Brain microvascular endothelial cell (primary cell): Measurements from ENCODE around the gene TMPRSS12.
"Not testable (repeated sequence)": the region's sequence is repeated elsewhere in the genome, so short reads cannot be mapped to it uniquely, and the experiment has no call there.

Source experiments
- DNase-seq: peaks from one replicate; pipeline ENCODE4 v3.0.0-alpha.2; 2020
- H3K27ac ChIP-seq: fragments of 250-450 bp; sonication (Bioruptor Pico); 2 replicates; pipeline ENCODE4 v1.5.1; 2020; ENCODE audit warnings: mild to moderate bottlenecking, moderate library complexity
- H3K27me3 ChIP-seq: fragments of 250-450 bp; sonication (Bioruptor Pico); replicated peaks from 2 replicates; pipeline ENCODE4 v1.5.1; 2020; ENCODE audit warnings: mild to moderate bottlenecking
- H3K36me3 ChIP-seq: fragments of 250-450 bp; sonication (Bioruptor Pico); replicated peaks from 2 replicates; pipeline ENCODE4 v1.5.1; 2020; ENCODE audit warnings: mild to moderate bottlenecking
- H3K4me3 ChIP-seq: 2 replicates; pipeline ENCODE4 v1.5.1; 2011; ENCODE audit warnings: low read depth, mild to moderate bottlenecking, control low read depth, low read length, moderate library complexity
- in situ Hi-C: cut with HindIII; loops from 2 replicates; pipeline ENCODE4 v1.10.0; 2017; ENCODE audit warnings: low sequenced_read_pairs, low pct_ligation_motif_present
- TF ChIP-seq, protein P1 (sequence below): IDR thresholded peaks from 2 replicates; pipeline ENCODE4 v1.5.1; 2011; ENCODE audit warnings: low read depth, mild to moderate bottlenecking, moderate library complexity, low read length, control low read depth, inconsistent platforms; ENCODE audit errors: missing control alignments

The TMPRSS12 gene

DNA sequence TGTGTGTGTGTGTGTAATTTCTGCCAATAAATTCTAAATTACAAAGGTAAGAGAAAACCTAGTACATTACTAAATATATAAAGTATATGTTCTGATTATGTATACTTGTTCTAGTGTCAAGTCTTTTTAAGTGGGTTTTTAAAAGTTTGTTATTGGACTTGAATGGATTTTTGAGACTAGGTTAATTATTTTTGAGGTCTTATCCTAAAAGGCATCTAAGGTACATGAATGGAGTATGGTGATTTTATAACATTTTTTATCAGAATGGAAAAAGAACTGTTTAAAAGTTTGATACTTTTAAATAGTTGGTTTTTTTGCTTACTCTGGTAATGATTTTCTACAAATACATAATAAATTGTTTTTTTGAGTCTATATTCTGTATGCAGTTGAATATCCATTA is 22.5 kb upstream of the TMPRSS12 start:
- Histone ChIP-seq H3K4me3 (no peak overlapping the region), H3K36me3 (peaks cover 4% of the 10 kb centered on the region), H3K27ac (no peak overlapping the region), H3K27me3 (no peaks in the 10 kb centered on the region)
- TF ChIP-seq, protein P1, sequence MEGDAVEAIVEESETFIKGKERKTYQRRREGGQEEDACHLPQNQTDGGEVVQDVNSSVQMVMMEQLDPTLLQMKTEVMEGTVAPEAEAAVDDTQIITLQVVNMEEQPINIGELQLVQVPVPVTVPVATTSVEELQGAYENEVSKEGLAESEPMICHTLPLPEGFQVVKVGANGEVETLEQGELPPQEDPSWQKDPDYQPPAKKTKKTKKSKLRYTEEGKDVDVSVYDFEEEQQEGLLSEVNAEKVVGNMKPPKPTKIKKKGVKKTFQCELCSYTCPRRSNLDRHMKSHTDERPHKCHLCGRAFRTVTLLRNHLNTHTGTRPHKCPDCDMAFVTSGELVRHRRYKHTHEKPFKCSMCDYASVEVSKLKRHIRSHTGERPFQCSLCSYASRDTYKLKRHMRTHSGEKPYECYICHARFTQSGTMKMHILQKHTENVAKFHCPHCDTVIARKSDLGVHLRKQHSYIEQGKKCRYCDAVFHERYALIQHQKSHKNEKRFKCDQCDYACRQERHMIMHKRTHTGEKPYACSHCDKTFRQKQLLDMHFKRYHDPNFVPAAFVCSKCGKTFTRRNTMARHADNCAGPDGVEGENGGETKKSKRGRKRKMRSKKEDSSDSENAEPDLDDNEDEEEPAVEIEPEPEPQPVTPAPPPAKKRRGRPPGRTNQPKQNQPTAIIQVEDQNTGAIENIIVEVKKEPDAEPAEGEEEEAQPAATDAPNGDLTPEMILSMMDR, result no peak
- in situ Hi-C loops, result no loop called here
- DNase-seq, result no peak

DNA sequence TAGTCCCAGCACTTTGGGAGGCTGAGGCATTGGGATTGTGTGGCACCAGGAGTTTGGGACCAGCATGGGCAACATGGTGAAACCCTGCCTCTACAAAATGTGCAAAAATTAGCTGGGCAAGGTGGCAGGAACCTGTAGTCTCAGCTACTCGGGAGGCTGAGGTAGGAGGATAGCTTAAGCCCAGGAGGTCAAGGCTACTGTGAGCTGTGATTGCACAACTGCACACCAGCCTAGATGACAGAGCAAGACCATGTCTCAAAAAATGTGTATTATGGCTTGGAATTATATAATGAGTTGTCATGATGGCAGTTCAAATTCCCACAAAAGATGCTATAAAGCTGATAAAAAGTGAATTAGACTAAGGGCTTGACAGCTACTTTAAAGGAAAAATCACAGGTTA is 20.6 kb upstream of the TMPRSS12 start:
- peaks cover 2% of the 10 kb centered on the region for H3K36me3 ChIP-seq
- H3K4me3 ChIP-seq, result no peak overlapping the region
- DNase-seq, result no peak
- in situ Hi-C loops, result no loop called here
- H3K27me3 ChIP-seq, result no peaks in the 10 kb centered on the region
- no peak overlapping the region for H3K27ac ChIP-seq
- TF ChIP-seq, protein P1, result no peak

- in situ Hi-C loops, H3K27ac ChIP-seq, H3K27me3 ChIP-seq, DNase-seq, H3K36me3 ChIP-seq, H3K4me3 ChIP-seq: not testable (repeated sequence)
Measured at GRCh38 chr12:50823724-50824123, 19.0 kb upstream of the TMPRSS12 start.

- DNase-seq, result no peak
- H3K4me3 ChIP-seq, result no peak overlapping the region
- H3K27me3 ChIP-seq, result no peaks in the 10 kb centered on the region
- in situ Hi-C loops, result no loop called here
- TF ChIP-seq, protein P1, result no peak
- H3K27ac ChIP-seq, result no peak overlapping the region
- H3K36me3 ChIP-seq, result no peaks in the 10 kb centered on the region
Measured at GRCh38 chr12:50824914-50825313, 17.8 kb upstream of the TMPRSS12 start.

DNA sequence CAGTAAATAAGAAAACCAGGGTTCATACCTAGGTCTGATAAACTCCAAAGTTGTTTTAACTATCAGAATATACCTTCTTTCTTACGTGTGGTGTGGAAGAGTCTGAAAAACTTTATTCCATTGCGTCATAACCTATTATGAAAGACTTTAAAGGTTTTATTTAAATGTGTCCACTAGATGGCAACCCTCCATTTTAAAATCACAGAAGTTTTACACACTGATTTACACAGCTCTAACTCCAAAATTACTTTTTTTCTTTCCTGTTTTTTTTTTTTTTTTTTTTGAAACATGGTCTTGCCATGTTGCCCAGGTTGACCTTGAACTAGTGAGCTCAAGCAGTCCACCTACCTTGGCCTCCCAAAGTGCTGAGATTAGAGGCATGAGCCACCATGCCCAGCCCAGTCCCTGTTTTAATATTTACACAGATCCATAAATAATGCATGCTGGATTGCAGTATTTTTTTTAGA is 17.3 kb upstream of the TMPRSS12 start:
- in situ Hi-C loops, result no loop called here

DNA sequence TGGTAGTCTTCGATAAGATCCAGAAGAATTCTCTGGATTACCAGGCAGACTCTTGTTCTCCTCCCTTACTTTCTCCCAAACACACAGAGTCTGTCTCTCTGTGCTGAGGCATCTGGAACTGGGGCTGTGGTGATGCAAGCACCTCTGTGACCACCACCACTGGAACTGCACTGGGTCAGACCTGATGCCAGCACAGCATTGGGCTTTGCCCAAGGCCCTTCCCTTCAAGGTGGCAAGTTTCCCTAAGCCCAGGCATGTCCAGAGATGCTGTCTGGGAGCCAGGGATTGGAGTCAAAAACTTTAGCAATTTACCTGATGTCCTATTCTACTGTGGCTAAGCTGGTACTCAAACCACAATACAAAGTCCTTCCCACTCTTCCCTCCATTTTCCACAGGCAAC is 14.6 kb upstream of the TMPRSS12 start:
- in situ Hi-C loops, result no loop called here
- no peak overlapping the region for H3K27ac ChIP-seq
- H3K27me3 ChIP-seq, result no peaks in the 10 kb centered on the region
- no peak overlapping the region for H3K4me3 ChIP-seq
- DNase-seq, result no peak
- H3K36me3 ChIP-seq, result no peaks in the 10 kb centered on the region
- TF ChIP-seq, protein P1, result no peak

More for the DNA sequence above, 17.3 kb upstream of the TMPRSS12 start:
- no peak overlapping the region for H3K27ac ChIP-seq
- H3K27me3 ChIP-seq, result no peaks in the 10 kb centered on the region
- DNase-seq, result no peak
- TF ChIP-seq, protein P1, result peak; percentile 12
- no peak overlapping the region for H3K4me3 ChIP-seq
- H3K36me3 ChIP-seq, result no peaks in the 10 kb centered on the region
